Measurements from ENCODE around the gene GSTO1. TPM values are rescaled to one million over a fixed set of nuclear protein-coding genes. Genes with fewer than 3 reads are reported as not detected.

The GSTO1 gene
- total RNA-seq, 1 experiment from 2014 or later = 134 TPM

DNA sequence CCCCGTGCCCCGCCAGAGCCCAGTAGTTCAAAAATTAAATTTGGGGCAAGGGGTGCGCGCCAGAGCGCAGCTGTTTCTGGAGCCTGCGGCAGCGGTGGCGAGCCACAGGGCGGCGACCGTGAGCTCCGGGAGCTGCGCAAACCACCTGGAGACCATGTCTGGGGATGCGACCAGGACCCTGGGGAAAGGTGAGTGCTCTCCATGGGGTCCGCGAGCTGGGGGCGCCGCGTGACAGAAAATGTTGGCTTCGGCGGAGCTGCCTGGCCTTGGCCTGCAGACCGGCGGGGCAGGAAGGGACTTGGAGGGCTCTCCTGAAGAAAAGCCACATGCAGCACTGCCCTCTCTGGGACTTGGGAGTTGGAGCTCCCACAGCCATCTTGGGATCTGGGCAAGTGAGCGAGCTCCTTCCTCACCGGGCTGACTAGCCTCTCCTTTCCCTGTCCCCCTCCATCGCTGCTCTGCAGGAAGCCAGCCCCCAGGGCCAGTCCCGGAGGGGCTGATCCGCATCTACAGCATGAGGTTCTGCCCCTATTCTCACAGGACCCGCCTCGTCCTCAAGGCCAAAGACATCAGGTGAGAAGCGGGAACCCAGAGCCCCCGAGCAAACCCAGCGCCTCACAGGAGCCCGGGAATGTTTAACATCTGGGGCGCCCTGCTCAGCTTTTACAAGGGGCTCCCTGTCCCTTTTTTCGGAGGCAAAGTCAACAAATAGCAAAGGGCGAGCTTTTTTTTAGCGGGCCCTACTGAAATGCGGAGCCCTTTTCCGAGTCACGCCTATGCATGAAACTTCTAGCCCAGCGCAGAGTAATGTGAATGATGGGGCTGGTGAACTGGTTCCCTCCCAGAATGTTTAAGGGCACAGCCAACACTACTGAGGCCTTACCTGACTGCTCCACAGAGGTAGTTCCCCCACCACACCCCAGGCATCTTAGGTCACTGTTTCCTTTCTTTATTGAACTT, 20.4 kb downstream of the GSTO1 start:
- intact Hi-C loops (cut with micrococcal nuclease; ENCODE audit: unreplicated experiment) = loop anchor here (2.0 kb wide), 1 partner anchor 76 kb away; no protein-coding TSS in a partner anchor
- no peaks in the 10 kb centered on the region for H3K27me3 ChIP-seq (ENCODE audit: control insufficient read depth, insufficient read depth, low read length)
- no peaks in the 10 kb centered on the region for H3K9me3 ChIP-seq (ENCODE audit: control insufficient read depth, insufficient read depth, low read depth, low read length)
- POLR2A ChIA-PET = interaction anchor here (0.6 to 1.3 kb wide), 4 partner anchors 66 to 565 kb away, joined by 3 to 6 read pairs (median 4); partner anchors contain the start of gene SFR1
- CTCF ChIA-PET = interaction anchor here (0.5 to 2.2 kb wide), 13 partner anchors 8 to 340 kb away, joined by 3 to 19 read pairs (median 4); partner anchors contain the start of gene CFAP58
- H3K36me3 ChIP-seq (ENCODE audit: control insufficient read depth, insufficient read depth, low read length) = no peaks in the 10 kb centered on the region; the same call in 1 of the 2 replicates
- peaks cover 9% of the 10 kb centered on the region for H3K4me1 ChIP-seq (ENCODE audit: control insufficient read depth, insufficient read depth, low read length)
- DNase-seq (ENCODE audit: low read depth, low spot score) (no peak), ATAC-seq (peak; percentile 97)
- in situ Hi-C loops (cut with HindIII; ENCODE audit: low pct_unique_long_range_greater_than_20kb, low sequenced_read_pairs) = no loop called here
- TF ChIP-seq, protein P1, sequence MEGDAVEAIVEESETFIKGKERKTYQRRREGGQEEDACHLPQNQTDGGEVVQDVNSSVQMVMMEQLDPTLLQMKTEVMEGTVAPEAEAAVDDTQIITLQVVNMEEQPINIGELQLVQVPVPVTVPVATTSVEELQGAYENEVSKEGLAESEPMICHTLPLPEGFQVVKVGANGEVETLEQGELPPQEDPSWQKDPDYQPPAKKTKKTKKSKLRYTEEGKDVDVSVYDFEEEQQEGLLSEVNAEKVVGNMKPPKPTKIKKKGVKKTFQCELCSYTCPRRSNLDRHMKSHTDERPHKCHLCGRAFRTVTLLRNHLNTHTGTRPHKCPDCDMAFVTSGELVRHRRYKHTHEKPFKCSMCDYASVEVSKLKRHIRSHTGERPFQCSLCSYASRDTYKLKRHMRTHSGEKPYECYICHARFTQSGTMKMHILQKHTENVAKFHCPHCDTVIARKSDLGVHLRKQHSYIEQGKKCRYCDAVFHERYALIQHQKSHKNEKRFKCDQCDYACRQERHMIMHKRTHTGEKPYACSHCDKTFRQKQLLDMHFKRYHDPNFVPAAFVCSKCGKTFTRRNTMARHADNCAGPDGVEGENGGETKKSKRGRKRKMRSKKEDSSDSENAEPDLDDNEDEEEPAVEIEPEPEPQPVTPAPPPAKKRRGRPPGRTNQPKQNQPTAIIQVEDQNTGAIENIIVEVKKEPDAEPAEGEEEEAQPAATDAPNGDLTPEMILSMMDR (IDR thresholded peaks at IDR 0.05) = peak; percentile 100
- no peak for TF ChIP-seq SIN3A (IDR thresholded peaks at IDR 0.05; ENCODE audit: borderline replicate concordance, insufficient read depth, low read depth, low read length)
- peak; percentile 64 for TF ChIP-seq POLR2AphosphoS5 (IDR thresholded peaks at IDR 0.05; ENCODE audit: low read depth, low read length)
- no peak for TF ChIP-seq TCF7L2 (IDR thresholded peaks at IDR 0.05; ENCODE audit: low read depth, low read length)
- TF ChIP-seq, protein P2, sequence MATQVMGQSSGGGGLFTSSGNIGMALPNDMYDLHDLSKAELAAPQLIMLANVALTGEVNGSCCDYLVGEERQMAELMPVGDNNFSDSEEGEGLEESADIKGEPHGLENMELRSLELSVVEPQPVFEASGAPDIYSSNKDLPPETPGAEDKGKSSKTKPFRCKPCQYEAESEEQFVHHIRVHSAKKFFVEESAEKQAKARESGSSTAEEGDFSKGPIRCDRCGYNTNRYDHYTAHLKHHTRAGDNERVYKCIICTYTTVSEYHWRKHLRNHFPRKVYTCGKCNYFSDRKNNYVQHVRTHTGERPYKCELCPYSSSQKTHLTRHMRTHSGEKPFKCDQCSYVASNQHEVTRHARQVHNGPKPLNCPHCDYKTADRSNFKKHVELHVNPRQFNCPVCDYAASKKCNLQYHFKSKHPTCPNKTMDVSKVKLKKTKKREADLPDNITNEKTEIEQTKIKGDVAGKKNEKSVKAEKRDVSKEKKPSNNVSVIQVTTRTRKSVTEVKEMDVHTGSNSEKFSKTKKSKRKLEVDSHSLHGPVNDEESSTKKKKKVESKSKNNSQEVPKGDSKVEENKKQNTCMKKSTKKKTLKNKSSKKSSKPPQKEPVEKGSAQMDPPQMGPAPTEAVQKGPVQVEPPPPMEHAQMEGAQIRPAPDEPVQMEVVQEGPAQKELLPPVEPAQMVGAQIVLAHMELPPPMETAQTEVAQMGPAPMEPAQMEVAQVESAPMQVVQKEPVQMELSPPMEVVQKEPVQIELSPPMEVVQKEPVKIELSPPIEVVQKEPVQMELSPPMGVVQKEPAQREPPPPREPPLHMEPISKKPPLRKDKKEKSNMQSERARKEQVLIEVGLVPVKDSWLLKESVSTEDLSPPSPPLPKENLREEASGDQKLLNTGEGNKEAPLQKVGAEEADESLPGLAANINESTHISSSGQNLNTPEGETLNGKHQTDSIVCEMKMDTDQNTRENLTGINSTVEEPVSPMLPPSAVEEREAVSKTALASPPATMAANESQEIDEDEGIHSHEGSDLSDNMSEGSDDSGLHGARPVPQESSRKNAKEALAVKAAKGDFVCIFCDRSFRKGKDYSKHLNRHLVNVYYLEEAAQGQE (IDR thresholded peaks at IDR 0.05; ENCODE audit: insufficient read depth in 1 of 2, low read depth in 2 of 2, low read length in 1 of 2) = no peak
- peak overlapping the region; percentile 87 for H3K27ac ChIP-seq (ENCODE audit: low read length)
- H3K4me3 ChIP-seq (ENCODE audit: low read depth in 2 of 2, low read length in 2 of 2) = peak overlapping the region; percentile 61 to 82
- no TSS peak for BruUV-seq (replicated peaks)

DNA sequence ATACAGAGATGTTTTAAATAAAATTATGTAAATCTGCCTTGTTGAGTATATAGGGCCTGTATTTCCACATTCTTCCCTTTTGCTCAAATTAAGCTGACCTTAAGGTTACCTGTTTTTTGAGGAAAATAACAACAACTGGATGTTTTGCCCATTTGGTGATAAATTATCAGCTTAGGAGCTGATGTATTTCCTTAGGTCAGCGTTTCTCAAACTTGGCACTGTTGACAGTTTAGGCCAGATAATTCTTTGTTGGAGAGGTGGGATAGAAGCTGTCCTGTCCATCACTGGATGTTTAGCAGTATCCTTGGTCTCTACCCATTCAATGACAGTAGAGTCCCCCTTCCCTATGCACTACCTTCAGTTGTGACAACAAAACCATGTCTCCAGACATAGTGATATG, 21.5 kb downstream of the GSTO1 start:
- ChIA-PET POLR2A (no interaction called here), CTCF (interaction anchor here (0.6 kb wide), 1 partner anchor 185 kb away, joined by 3 read pairs; no protein-coding TSS in a partner anchor)
- Histone ChIP-seq H3K4me3 (ENCODE audit: low read depth in 2 of 2, low read length in 2 of 2) (no peak overlapping the region), H3K4me1 (ENCODE audit: control insufficient read depth, insufficient read depth, low read length) (peaks cover 9% of the 10 kb centered on the region), H3K27ac (ENCODE audit: low read length) (no peak overlapping the region), H3K36me3 (ENCODE audit: control insufficient read depth, insufficient read depth, low read length) (no peaks in the 10 kb centered on the region; the same call in 1 of the 2 replicates), H3K27me3 (ENCODE audit: control insufficient read depth, insufficient read depth, low read length) (no peaks in the 10 kb centered on the region), H3K9me3 (ENCODE audit: control insufficient read depth, insufficient read depth, low read depth, low read length) (no peaks in the 10 kb centered on the region)
- intact Hi-C loops (cut with micrococcal nuclease; ENCODE audit: unreplicated experiment) = no loop called here
- TF ChIP-seq, protein P2 (IDR thresholded peaks at IDR 0.05; ENCODE audit: insufficient read depth in 1 of 2, low read depth in 2 of 2, low read length in 1 of 2) = no peak
- TF ChIP-seq SIN3A (IDR thresholded peaks at IDR 0.05; ENCODE audit: borderline replicate concordance, insufficient read depth, low read depth, low read length) = no peak
- TF ChIP-seq, protein P1 (IDR thresholded peaks at IDR 0.05) = no peak
- no peak for TF ChIP-seq TCF7L2 (IDR thresholded peaks at IDR 0.05; ENCODE audit: low read depth, low read length)
- no peak for TF ChIP-seq POLR2AphosphoS5 (IDR thresholded peaks at IDR 0.05; ENCODE audit: low read depth, low read length)
- in situ Hi-C loops (cut with HindIII; ENCODE audit: low pct_unique_long_range_greater_than_20kb, low sequenced_read_pairs) = no loop called here
- DNase-seq (ENCODE audit: low read depth, low spot score) (no peak), ATAC-seq (no peak)
- BruUV-seq (replicated peaks) = no TSS peak

Data from Panc1 (cell line).